Lower leg skin (tissue), 4 donors: ENCODE measurements around the gene KCNA10. TPM values are rescaled to one million over a fixed set of nuclear protein-coding genes. Genes with fewer than 3 reads are reported as not detected.

ENCODE experiments used
- DNase-seq, 2 donors: peaks; one replicate each; pipeline ENCODE4 v3.0.0-alpha.2; 2019; ENCODE audit warnings: low spot score in 2 of 2
- H3K4me3 ChIP-seq: fragments of 200-600 bp; sonication (generic); 2 replicates; pipeline ENCODE4 v1.5.1; 2017; ENCODE audit warnings: mild to moderate bottlenecking, low read depth; ENCODE audit not compliant: poor library complexity, severe bottlenecking
- CTCF ChIP-seq, 3 donors: fragments of 450-650 bp; IDR thresholded peaks; one replicate each; pipeline ENCODE4 v1.5.1; 2016; ENCODE audit warnings: antibody characterized with exemption in 3 of 3, mild to moderate bottlenecking in 3 of 3, moderate library complexity in 2 of 3
- POLR2A ChIP-seq, 2 donors: fragments of 450-650 bp; IDR thresholded peaks; one replicate each; pipeline ENCODE4 v1.6.1; 2016 to 2017; ENCODE audit warnings: antibody characterized with exemption in 2 of 2, mild to moderate bottlenecking in 1 of 2, moderate library complexity in 1 of 2
- WGBS, 2 donors: methylation state at CpG; one replicate each; pipeline ENCODE4 v1.1.5; 2018; 5-methylcytosine and 5-hydroxymethylcytosine counted together
- intact Hi-C: fragments of 100-400 bp; cut with DNase I; formaldehyde crosslinking; loops from one replicate; pipeline ENCODE4 v1.15.0; 2023; ENCODE audit warnings: low total_unique reads
- total RNA-seq, 4 donors: library from RNA; depleted of rRNA; stranded (reverse); fragments of >200 nt; gene quantifications; one replicate each; pipeline ENCODE4 v1.1.0, GENCODE V29; 2016

KCNA10 gene
- total RNA-seq, 4 donors from 2014 or later, result not detected

DNA sequence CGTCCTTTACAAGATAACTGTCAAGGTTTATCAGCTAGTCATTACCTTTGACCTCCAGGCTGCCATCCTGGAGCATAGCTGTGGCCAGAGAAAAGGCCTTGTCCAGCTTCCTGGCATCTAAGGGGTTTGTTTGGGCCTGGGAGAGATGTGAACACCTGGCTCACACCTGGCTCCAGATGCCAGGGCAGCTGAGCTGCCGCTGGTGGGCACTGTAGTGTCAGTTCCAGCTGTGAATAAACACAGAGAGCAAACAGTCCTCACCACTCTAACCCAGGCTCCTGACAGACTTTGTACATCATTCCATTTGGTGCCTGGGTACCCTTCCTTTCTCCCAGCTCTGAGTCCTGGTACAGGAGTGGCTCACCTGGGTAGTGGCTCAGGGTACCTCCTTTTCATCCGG is 14.3 kb upstream of the KCNA10 start:
- DNase-seq, result no peak
- 65 to 68% methylated on average over 3 of the region's 3 CpGs for WGBS, 2 donors

DNA sequence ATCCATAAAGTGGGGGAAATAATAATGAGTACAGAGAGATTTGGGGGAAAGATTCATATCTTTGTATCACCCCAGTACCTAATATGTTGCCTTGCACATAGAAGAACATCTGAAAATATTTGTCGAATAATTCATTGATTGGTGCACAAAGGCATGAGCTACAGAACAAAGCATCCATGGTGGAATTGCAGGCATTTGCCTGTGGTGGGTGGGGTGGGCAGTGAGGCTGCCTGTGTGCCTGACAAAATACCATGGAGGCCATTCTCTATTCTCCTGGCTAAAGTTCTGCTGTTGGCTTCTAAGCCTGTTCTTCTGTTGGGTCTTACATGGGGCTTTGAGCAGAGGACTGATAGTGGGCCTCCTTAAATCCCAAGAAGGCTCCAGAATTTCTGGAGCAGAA is 10.0 kb upstream of the KCNA10 start:
- no peak overlapping the region for H3K4me3 ChIP-seq
- WGBS, 2 donors, result 78 to 89% methylated on average over 1 of the region's 1 CpG
- TF ChIP-seq POLR2A (IDR thresholded peaks at IDR 0.05) (no peak), CTCF (IDR thresholded peaks at IDR 0.05) (no peak)
- no peak for DNase-seq
- intact Hi-C loops, result no loop called here

More for the DNA sequence above, 14.3 kb upstream of the KCNA10 start:
- intact Hi-C loops, result no loop called here
- no peak overlapping the region for H3K4me3 ChIP-seq
- TF ChIP-seq CTCF (IDR thresholded peaks at IDR 0.05) (no peak), POLR2A (IDR thresholded peaks at IDR 0.05) (no peak)

DNA sequence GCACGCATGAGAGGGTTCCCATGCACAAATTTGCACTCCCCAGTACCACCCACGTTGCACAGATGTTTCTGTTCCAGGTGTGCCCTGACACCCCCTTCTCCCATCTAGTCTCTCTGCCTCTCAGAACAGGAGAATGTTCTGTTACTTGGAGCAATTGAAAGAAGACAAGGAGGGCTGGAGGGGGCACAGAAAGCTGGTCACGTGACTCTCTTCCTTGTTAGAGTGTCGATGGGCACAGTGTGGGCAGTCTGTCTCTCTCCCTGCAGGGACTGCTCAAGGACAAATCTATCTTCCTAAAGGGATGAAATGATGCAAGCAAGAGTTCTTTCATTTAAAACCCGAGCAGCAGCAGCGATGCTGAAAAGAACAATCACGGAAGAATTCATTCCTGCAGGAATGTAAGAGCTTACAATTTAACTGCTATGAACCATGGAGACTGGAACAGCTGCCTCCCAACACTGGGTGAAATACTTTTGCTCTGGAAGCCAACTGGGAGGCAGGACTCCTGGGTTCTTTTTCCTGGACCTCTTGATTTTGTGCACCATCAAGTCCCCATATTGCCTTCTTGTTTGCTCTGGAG is 7.3 kb upstream of the KCNA10 start:
- TF ChIP-seq CTCF (IDR thresholded peaks at IDR 0.05), result no peak
- TF ChIP-seq POLR2A (IDR thresholded peaks at IDR 0.05), result no peak
- 57 to 61% methylated on average over 7 of the region's 7 CpGs for WGBS, 2 donors
- intact Hi-C loops, result no loop called here
- no peak overlapping the region for H3K4me3 ChIP-seq
- DNase-seq, result no peak

DNA sequence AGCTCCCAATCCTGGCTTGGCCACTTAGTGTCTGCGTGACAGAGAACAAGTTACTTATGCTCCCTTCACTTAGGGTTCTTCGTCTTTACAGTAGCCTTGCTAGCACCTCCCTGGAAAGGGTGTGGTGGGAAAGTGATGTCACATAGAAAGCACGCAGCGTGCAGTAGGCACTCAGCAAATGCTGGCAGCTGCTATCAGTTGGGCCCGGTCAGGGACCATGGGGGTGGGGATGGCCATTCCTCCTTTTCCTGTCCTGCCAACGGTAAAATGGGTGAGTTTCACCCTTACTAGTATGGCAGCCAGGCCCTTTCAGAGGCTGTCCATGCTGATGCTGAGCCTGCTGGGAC is 6.2 kb upstream of the KCNA10 start:
- intact Hi-C loops, result no loop called here
- no peak for DNase-seq
- no peak overlapping the region for H3K4me3 ChIP-seq
- TF ChIP-seq POLR2A (IDR thresholded peaks at IDR 0.05) (no peak), CTCF (IDR thresholded peaks at IDR 0.05) (no peak)
- 46 to 51% methylated on average over 6 of the region's 6 CpGs for WGBS, 2 donors

DNA sequence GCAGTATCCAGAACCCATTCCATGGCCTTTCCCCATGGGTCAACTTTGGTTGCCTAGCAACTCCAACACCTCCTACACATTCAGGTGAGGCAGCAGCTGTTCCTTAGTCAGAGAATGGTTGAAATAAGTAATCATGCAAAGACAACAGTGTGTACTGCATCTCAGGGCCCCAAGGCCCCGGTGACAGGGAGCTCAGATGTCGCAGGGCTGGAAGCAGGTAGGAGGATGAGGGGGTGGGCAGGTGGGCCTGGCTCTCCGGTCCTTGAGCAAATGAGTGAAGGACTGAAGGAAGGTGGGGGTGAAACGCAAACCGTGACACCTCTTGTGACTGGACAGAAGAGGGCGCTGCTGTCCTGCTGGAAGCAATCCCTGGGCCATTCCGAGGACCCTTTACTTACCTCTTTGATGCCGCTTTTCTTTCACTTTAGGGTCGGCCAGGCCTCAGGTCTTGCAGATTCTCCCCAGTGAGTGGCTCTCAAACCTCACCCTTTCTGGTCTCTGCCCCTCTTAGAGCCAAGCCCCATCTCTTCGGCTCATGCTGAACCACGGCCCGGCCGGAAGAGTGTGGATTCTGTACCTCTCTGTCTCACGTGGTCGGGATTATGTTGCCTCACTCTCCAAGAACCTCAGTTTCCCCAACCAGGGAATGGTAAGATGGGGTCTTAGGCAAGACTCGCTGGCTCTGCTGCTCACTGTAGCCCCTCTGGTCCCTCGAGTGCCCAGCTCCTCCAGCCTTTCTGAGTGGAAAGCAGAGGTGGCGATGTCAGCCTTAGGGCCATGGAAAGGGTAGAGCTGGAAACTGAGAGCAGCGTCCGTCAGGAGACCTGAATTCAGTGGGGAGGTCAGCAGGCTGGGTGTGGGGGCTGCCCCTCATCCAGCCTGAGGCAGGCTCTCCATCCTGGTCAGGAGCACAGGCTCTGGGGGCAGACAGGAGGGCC is 5.6 kb upstream of the KCNA10 start:
- no peak overlapping the region for H3K4me3 ChIP-seq
- no peak for DNase-seq
- 34 to 37% methylated on average over 18 to 20 of the region's 20 CpGs for WGBS, 2 donors
- intact Hi-C loops, result no loop called here
- TF ChIP-seq CTCF (IDR thresholded peaks at IDR 0.05) (no peak), POLR2A (IDR thresholded peaks at IDR 0.05) (no peak)
